Right ventricle myocardium superior (tissue), 1 donor: Measurements from ENCODE around the gene BRD1. TPM values are rescaled to one million over a fixed set of nuclear protein-coding genes. Genes with fewer than 3 reads are reported as not detected.
"Not testable (repeated sequence)": the region's sequence is repeated elsewhere in the genome, so short reads cannot be mapped to it uniquely, and the experiment has no call there.

Experiments
- ATAC-seq: fragments of 200-7000 bp; cut with Tn5 transposase; one replicate; pipeline ENCODE4 v1.9.1; 2020; ENCODE audit warnings: mild to moderate bottlenecking; ENCODE audit not compliant: poor library complexity
- DNase-seq: peaks from one replicate; pipeline ENCODE4 v3.0.0-alpha.2; 2020
- intact Hi-C: fragments of 100-400 bp; cut with DNase I; formaldehyde crosslinking; loops from one replicate; pipeline ENCODE4 v1.11.2; 2022
- total RNA-seq: library from RNA; stranded (reverse); fragmentation: NEBNext Ultra II Directional; extraction: Animal tissue kit (Norgen Biotek cat#: 25700); gene quantifications from one replicate; pipeline ENCODE4 v1.2.1, GENCODE V29; 2021
- donor health status: DM: no; HTN: yes; CAD: no; lungs with severe emphysema.

The BRD1 gene
- total RNA-seq, 1 donor from 2014 or later = 15.9 TPM

GRCh38 chr22:49789289-49790141 is 38.2 kb downstream of the BRD1 start:
- DNase-seq (peak; percentile 72), ATAC-seq (peak; percentile 72)
- intact Hi-C loops = loop anchor here (10.0 kb wide), 1 partner anchor 125 kb away; the partner anchor contains the start of genes ALG12 and CRELD2

GRCh38 chr22:49788504-49788903 is 39.2 kb downstream of the BRD1 start:
- ATAC-seq = peak; percentile 75
- peak; percentile 86 for DNase-seq
- intact Hi-C loops = loop anchor here (10.0 kb wide), 1 partner anchor 126 kb away; the partner anchor contains the start of genes ALG12 and CRELD2

GRCh38 chr22:49787861-49788260 is 39.8 kb downstream of the BRD1 start:
- ATAC-seq (no peak), DNase-seq (no peak)
- intact Hi-C loops = loop anchor here (10.0 kb wide), 1 partner anchor 127 kb away; the partner anchor contains the start of genes ALG12 and CRELD2

- intact Hi-C loops = loop anchor here (10.0 kb wide), 1 partner anchor 128 kb away; the partner anchor contains the start of genes ALG12 and CRELD2
- no peak for ATAC-seq
Measured at GRCh38 chr22:49786976-49787706, 40.5 kb downstream of the BRD1 start.

GRCh38 chr22:49785841-49786471 is 41.7 kb downstream of the BRD1 start:
- DNase-seq = no peak
- intact Hi-C loops = loop anchor here (10.0 kb wide), 1 partner anchor 129 kb away; the partner anchor contains the start of genes ALG12 and CRELD2
- no peak for ATAC-seq

More at GRCh38 chr22:49786976-49787706, 40.5 kb downstream of the BRD1 start:
- peak; percentile 34 for DNase-seq

- DNase-seq (no peak), ATAC-seq (no peak)
- intact Hi-C loops = loop anchor here (10.0 kb wide), 1 partner anchor 130 kb away; the partner anchor contains the start of genes ALG12 and CRELD2
Measured at GRCh38 chr22:49785046-49785521, 42.6 kb downstream of the BRD1 start.

- no peak for ATAC-seq
- intact Hi-C loops = loop anchor here (10.0 kb wide), 1 partner anchor 130 kb away; the partner anchor contains the start of genes ALG12 and CRELD2
- DNase-seq = no peak
Measured at GRCh38 chr22:49784630-49784971, 43.1 kb downstream of the BRD1 start.

- no peak for ATAC-seq
- intact Hi-C loops = loop anchor here (10.0 kb wide), 1 partner anchor 131 kb away; the partner anchor contains the start of genes ALG12 and CRELD2
- DNase-seq = no peak
Measured at GRCh38 chr22:49783926-49784629, 43.6 kb downstream of the BRD1 start.

GRCh38 chr22:49783036-49783746 is 44.5 kb downstream of the BRD1 start:
- ATAC-seq (no peak), DNase-seq (no peak)
- intact Hi-C loops = loop anchor here (10.0 kb wide), 1 partner anchor 132 kb away; the partner anchor contains the start of genes ALG12 and CRELD2

GRCh38 chr22:49781886-49782285 is 45.8 kb downstream of the BRD1 start:
- DNase-seq, ATAC-seq: not testable (repeated sequence)

GRCh38 chr22:49781289-49781782 is 46.3 kb downstream of the BRD1 start:
- no peak for DNase-seq

More at GRCh38 chr22:49781886-49782285, 45.8 kb downstream of the BRD1 start:
- intact Hi-C loops = loop anchor here (10.0 kb wide), 1 partner anchor 133 kb away; the partner anchor contains the start of genes ALG12 and CRELD2

GRCh38 chr22:49780698-49781288 is 46.9 kb downstream of the BRD1 start:
- no peak for DNase-seq
- ATAC-seq = no peak
- intact Hi-C loops = loop anchor here (10.0 kb wide), 1 partner anchor 134 kb away; the partner anchor contains the start of genes ALG12 and CRELD2

More at GRCh38 chr22:49781289-49781782, 46.3 kb downstream of the BRD1 start:
- ATAC-seq = no peak
- intact Hi-C loops = loop anchor here (10.0 kb wide), 1 partner anchor 133 kb away; the partner anchor contains the start of genes ALG12 and CRELD2

GRCh38 chr22:49779853-49780697 is 47.6 kb downstream of the BRD1 start:
- intact Hi-C loops = loop anchor here (10.0 kb wide), 2 partner anchors 135 to 255 kb away; partner anchors contain the start of genes ALG12 and CRELD2
- ATAC-seq = peak; percentile 62
- DNase-seq = no peak

GRCh38 chr22:49779211-49779610 is 48.5 kb downstream of the BRD1 start:
- intact Hi-C loops = loop anchor here (10.0 kb wide), 1 partner anchor 256 kb away; no protein-coding TSS in a partner anchor
- DNase-seq (no peak), ATAC-seq (no peak)

- intact Hi-C loops = loop anchor here (10.0 kb wide), 1 partner anchor 257 kb away; no protein-coding TSS in a partner anchor
- no peak for DNase-seq
- no peak for ATAC-seq
Measured at GRCh38 chr22:49777569-49778249, 50.0 kb downstream of the BRD1 start.
